GM12865 (cell line): ENCODE data around the gene KRTAP1-1.
"Not testable (repeated sequence)": the region's sequence is repeated elsewhere in the genome, so short reads cannot be mapped to it uniquely, and the experiment has no call there.

Experiments
- DNase-seq: peaks from one replicate; pipeline ENCODE4 v3.0.0; 2010; ENCODE audit warnings: low read depth
- H3K4me3 ChIP-seq: 2 replicates; pipeline ENCODE4 v1.5.1; 2011; ENCODE audit warnings: mild to moderate bottlenecking, low read depth, low read length, control low read depth
- TF ChIP-seq, protein P1 (sequence below): IDR thresholded peaks from 2 replicates; pipeline ENCODE4 v1.5.1; 2011; ENCODE audit warnings: low read length, control low read depth, low read depth, inconsistent platforms; ENCODE audit not compliant: insufficient read depth; ENCODE audit errors: missing control alignments

KRTAP1-1 gene

DNA sequence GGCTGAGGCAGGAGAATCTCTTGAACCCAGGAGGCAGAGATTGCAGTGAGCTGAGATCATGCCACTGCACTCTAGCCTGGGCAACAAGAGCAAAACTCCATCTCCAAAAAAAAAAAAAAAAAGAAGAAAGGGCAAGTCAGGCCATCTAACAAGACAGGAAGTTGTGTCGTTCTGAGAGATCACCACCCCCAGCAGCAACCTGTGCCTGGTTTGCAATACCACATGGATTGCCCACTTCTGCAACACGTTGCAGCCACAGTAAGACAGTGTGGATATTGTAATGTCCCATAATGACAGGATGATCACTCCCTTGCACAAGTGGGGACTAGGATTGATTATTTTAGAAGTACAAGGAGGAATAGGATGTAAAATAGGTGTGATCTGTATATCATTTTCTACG lies 27.8 kb upstream of the KRTAP1-1 start:
- TF ChIP-seq, protein P1, sequence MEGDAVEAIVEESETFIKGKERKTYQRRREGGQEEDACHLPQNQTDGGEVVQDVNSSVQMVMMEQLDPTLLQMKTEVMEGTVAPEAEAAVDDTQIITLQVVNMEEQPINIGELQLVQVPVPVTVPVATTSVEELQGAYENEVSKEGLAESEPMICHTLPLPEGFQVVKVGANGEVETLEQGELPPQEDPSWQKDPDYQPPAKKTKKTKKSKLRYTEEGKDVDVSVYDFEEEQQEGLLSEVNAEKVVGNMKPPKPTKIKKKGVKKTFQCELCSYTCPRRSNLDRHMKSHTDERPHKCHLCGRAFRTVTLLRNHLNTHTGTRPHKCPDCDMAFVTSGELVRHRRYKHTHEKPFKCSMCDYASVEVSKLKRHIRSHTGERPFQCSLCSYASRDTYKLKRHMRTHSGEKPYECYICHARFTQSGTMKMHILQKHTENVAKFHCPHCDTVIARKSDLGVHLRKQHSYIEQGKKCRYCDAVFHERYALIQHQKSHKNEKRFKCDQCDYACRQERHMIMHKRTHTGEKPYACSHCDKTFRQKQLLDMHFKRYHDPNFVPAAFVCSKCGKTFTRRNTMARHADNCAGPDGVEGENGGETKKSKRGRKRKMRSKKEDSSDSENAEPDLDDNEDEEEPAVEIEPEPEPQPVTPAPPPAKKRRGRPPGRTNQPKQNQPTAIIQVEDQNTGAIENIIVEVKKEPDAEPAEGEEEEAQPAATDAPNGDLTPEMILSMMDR, result no peak
- no peak for DNase-seq
- no peak overlapping the region for H3K4me3 ChIP-seq

DNA sequence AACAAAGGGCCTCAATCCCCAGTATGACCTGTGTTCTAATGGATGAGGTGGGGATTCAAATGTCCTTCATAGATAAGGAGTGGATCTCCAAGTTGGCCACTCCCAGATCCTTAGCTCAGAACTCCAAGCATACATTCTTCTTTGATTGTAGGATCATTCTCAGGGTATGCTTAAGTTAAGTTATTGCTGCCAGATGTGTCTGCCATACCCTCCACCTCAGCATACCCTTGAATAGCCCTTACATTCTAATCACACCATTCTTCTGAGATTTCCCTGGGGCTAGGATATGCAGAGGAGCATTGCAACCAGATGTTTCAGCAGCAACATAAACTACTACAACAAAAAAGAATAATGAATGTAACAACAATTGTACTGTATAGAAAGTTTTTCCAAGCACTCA lies 26.0 kb upstream of the KRTAP1-1 start:
- no peak for DNase-seq
- no peak overlapping the region for H3K4me3 ChIP-seq
- TF ChIP-seq, protein P1, result no peak

DNA sequence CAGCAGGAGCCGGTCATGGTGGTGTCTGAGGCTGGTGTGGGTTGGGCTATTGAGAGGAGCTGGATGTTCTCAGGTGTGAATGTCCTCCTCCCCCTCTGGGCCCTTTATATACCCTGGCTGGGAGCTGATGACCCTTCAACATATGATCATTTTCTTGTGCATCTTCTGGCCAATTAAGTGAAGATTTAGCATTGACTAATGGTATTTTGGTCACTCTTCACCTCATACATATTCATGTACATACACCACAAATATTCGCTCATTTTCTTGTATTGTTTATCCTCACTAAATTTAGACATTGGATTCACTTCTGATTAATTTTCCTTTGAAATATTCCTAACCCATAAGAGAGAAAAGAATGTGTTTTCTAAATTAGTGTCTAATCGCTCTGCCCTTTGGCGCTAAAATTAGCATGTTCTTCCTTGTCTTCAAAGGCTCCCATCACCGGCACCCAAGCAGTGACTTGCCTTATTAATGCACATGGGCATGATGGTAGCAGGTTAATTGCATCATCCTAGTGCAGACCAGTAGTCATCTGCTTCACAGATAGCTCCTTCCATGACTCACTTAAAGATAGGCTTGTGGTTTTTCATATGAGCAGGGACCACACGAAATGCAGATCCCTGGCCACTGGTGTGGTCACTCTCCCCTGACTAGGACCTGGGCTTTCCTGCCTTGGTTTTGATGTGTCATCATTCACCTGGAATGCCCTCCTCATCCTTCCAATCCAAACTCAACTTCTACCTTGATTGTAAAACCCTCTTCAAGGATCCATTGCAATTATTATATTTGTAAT lies 24.8 kb upstream of the KRTAP1-1 start, which contains the start of gene KRTAP2-4:
Gene KRTAP2-4, minus strand, starts transcription at position 51 of the 796 bp plus-strand sequence. Its CDS starts 34 bp downstream, at position 17.
- no peak within 1 kb of the TSS for H3K4me3 ChIP-seq
- no peak for DNase-seq
- TF ChIP-seq, protein P1, result no peak

DNA sequence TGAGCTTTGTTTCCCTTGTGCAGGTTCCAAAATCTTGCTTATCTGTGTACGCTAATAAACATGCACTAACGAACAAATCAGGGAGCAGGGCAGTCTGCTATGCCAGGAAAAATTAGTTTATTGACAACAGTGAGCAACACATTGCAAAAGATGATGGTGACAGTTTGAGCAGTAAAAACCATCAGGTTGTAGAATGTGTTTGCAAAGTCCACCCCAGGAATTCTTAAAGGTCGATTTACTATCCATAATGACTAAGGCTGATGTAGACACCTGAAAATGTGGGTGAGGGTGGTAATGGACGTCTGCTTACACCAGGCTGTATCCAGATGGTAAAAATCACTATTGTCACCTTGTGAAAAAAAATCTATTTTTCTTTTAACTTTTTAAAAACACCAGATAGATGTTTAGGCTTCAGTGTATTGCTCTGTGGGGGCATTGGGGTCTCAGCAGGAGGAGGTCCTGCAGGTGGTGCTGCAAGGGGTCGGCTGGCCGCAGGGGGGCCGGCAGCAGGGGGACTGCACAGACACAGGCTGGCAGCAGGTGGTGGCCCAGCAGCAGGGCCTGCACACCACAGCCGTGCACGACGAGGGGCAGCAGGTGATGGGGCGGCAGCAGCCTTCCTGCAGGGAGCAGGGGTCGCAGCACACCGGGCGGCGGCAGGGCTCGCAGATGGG lies 23.9 kb upstream of the KRTAP1-1 start:
- DNase-seq, H3K4me3 ChIP-seq: not testable (repeated sequence)

DNA sequence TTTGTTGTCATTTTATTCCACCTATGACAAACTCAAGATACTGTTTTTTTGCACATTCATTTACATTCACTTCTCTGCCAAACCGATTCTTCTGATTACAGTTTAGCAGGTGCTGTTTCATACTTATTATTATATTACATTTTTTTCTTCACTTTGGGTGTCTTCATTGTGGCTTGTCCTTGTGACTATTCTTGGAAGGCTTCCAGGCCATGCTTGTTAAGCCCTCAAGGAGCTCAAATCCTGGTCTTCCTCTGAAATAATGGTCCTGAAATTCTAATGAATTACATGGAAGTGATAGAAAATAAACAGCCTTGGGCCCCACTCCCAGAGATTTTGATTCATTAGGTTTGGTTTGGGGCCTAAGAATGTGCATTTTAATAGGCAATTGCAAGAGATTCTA lies 23.1 kb upstream of the KRTAP1-1 start:
- TF ChIP-seq, protein P1, result no peak
- H3K4me3 ChIP-seq, result no peak overlapping the region
- DNase-seq, result no peak

DNA sequence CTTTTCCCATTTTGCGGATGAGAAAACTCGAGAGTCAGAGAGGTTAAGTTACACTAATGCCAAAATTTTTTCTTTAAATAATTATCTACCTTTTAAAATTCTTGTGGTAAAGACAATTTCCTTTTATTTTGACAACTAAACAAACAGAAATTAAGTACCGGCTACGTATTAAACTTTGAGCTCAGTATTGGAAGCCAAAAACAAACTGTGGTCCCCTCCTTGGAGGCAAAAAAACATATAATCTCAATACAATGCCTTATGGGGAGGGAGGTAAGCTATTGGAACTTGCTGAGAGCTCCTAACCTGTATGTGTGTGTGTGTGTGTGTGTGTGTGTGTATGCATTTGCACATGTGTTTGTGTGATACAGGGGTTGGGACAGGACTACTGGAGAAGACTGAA lies 22.2 kb upstream of the KRTAP1-1 start:
- H3K4me3 ChIP-seq, result no peak overlapping the region
- no peak for DNase-seq
- TF ChIP-seq, protein P1, result no peak

DNA sequence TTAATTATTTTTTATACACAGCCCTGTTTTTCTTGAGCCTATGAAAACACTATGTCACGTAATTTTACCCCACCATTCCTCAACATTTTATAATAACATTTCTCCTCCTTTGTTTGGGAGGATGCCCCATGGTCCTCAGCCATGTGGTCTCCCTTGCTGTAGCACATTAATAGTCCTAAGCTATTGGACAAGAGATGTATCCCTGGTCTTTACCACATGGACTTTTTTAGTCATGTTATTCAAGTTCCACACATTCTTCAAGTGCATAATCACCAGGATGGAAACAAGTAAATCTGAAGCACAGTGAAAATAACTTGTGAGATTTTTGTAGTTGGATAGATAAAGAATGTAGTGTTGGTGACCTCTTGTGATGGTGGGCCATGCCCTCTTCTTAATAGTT lies 20.7 kb upstream of the KRTAP1-1 start:
- H3K4me3 ChIP-seq, result no peak overlapping the region
- no peak for DNase-seq
- TF ChIP-seq, protein P1, result no peak
